CD4-positive, alpha-beta T cell treated with Interleukin-4 for 1 hour (primary cell): ENCODE data around the gene LIPN.

Source experiments
- DNase-seq, 2 donors: peaks; one replicate each; pipeline ENCODE4 v3.0.0-alpha.2; 2020 to 2022

The LIPN gene

GRCh38 chr10:88828310-88828709 is 68.5 kb downstream of the LIPN start:
- no peak for DNase-seq
